ENCODE data around the gene RAC2.

- peak in 1 of 4 experiments; percentile 40 for TF ChIP-seq CTCF (IDR thresholded peaks at IDR 0.05)
- no peak for TF ChIP-seq POLR2AphosphoS5 (IDR thresholded peaks at IDR 0.05)
Measured at GRCh38 chr22:37259540-37260029, 15.5 kb upstream of the RAC2 start.
